ENCODE results near the gene SLC17A7.

The SLC17A7 gene

GRCh38 chr19:49434907-49435583, 6.3 kb downstream of the SLC17A7 start:
- no peaks in the 10 kb centered on the region for H3K9me3 ChIP-seq
- H3K4me1 ChIP-seq (ENCODE audit: control insufficient read depth in 1 of 2, insufficient read depth in 1 of 2, low read depth in 1 of 2, low read length in 1 of 2): no peaks in the 10 kb centered on the region
- peaks cover 100% of the 10 kb centered on the region for H3K27me3 ChIP-seq
- TF ChIP-seq, protein P1, sequence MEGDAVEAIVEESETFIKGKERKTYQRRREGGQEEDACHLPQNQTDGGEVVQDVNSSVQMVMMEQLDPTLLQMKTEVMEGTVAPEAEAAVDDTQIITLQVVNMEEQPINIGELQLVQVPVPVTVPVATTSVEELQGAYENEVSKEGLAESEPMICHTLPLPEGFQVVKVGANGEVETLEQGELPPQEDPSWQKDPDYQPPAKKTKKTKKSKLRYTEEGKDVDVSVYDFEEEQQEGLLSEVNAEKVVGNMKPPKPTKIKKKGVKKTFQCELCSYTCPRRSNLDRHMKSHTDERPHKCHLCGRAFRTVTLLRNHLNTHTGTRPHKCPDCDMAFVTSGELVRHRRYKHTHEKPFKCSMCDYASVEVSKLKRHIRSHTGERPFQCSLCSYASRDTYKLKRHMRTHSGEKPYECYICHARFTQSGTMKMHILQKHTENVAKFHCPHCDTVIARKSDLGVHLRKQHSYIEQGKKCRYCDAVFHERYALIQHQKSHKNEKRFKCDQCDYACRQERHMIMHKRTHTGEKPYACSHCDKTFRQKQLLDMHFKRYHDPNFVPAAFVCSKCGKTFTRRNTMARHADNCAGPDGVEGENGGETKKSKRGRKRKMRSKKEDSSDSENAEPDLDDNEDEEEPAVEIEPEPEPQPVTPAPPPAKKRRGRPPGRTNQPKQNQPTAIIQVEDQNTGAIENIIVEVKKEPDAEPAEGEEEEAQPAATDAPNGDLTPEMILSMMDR (IDR thresholded peaks at IDR 0.05): no peak
- H3K36me3 ChIP-seq: no peaks in the 10 kb centered on the region
- H3K4me3 ChIP-seq (ENCODE audit: low read depth in 1 of 2, low read length in 1 of 2): no peak overlapping the region
- H3K27ac ChIP-seq: no peak overlapping the region

- H3K4me3 ChIP-seq (ENCODE audit: low read depth in 1 of 2, low read length in 1 of 2): no peak overlapping the region
- H3K9me3 ChIP-seq: no peaks in the 10 kb centered on the region
- TF ChIP-seq, protein P1 (IDR thresholded peaks at IDR 0.05): no peak
- no peaks in the 10 kb centered on the region for H3K36me3 ChIP-seq
- peaks cover 100% of the 10 kb centered on the region for H3K27me3 ChIP-seq
- H3K4me1 ChIP-seq (ENCODE audit: control insufficient read depth in 1 of 2, insufficient read depth in 1 of 2, low read depth in 1 of 2, low read length in 1 of 2): no peaks in the 10 kb centered on the region
- H3K27ac ChIP-seq: no peak overlapping the region
Measured at GRCh38 chr19:49433240-49433901, 8.0 kb downstream of the SLC17A7 start.

DNA sequence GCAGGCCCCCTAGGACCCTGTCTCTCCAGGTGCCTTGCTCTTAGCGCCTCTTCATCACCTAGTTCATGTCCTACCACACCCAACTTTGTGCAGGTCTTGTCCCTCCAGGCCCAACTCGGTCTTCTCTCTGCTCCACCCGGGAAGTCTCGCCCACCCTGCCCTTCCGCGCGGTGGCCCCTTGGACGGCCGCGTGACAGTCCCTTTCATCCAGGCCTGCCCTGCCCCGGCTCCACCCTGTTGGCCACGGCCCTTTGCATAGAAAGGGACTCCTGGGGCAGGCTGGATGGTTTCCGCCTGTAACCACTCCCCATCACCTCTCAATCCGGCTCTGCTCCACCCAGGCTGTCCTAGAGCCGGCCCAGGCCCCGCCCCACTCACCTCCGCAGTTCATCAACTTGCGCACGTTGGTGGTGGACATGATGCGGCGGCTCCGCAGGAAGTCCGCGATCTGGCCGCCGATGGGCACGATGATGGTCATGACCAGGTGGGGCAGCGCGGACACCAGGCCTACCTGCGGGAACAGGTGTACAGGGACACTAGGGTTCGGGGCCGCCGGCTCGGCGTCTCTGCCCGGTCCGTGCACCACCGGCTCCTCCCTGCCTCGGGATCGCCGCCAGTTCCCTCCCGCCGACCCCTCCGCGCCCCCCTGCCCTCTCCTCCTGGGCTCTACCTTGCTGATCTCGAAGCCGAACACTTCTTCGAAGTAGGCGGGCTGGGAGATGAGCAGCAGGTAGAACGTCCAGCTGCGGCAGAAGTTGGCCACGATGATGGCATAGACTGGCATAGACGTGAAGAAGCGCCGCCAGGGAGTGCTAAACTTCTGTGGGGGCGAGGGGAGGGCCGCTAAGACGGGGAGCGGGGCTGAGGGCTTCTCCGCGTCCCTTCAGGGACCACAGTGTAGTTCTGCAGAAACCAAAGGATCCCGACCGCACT, 8.9 kb downstream of the SLC17A7 start:
- no peaks in the 10 kb centered on the region for H3K9me3 ChIP-seq
- H3K27me3 ChIP-seq: peaks cover 100% of the 10 kb centered on the region
- no peak overlapping the region for H3K4me3 ChIP-seq (ENCODE audit: low read depth in 1 of 2, low read length in 1 of 2)
- no peaks in the 10 kb centered on the region for H3K4me1 ChIP-seq (ENCODE audit: control insufficient read depth in 1 of 2, insufficient read depth in 1 of 2, low read depth in 1 of 2, low read length in 1 of 2)
- TF ChIP-seq, protein P1 (IDR thresholded peaks at IDR 0.05): no peak
- H3K36me3 ChIP-seq: no peaks in the 10 kb centered on the region
- H3K27ac ChIP-seq: no peak overlapping the region

GRCh38 chr19:49431330-49431749, 10.0 kb downstream of the SLC17A7 start:
- Histone ChIP-seq H3K9me3 (no peaks in the 10 kb centered on the region), H3K4me1 (ENCODE audit: control insufficient read depth in 1 of 2, insufficient read depth in 1 of 2, low read depth in 1 of 2, low read length in 1 of 2) (no peaks in the 10 kb centered on the region), H3K27ac (no peak overlapping the region), H3K36me3 (no peaks in the 10 kb centered on the region), H3K27me3 (peaks cover 100% of the 10 kb centered on the region), H3K4me3 (ENCODE audit: low read depth in 1 of 2, low read length in 1 of 2) (no peak overlapping the region)
- TF ChIP-seq, protein P1 (IDR thresholded peaks at IDR 0.05): no peak

- no peak overlapping the region for H3K27ac ChIP-seq
- H3K36me3 ChIP-seq: no peaks in the 10 kb centered on the region
- TF ChIP-seq, protein P1 (IDR thresholded peaks at IDR 0.05): no peak
- peaks cover 100% of the 10 kb centered on the region for H3K27me3 ChIP-seq
- H3K4me3 ChIP-seq (ENCODE audit: low read depth in 1 of 2, low read length in 1 of 2): no peak overlapping the region
- H3K9me3 ChIP-seq: no peaks in the 10 kb centered on the region
- H3K4me1 ChIP-seq (ENCODE audit: control insufficient read depth in 1 of 2, insufficient read depth in 1 of 2, low read depth in 1 of 2, low read length in 1 of 2): no peaks in the 10 kb centered on the region
Measured at GRCh38 chr19:49430678-49431329, 10.5 kb downstream of the SLC17A7 start.

Measured in neutrophil (primary cell).